Measurements from ENCODE around the gene F2.

F2 gene

DNA sequence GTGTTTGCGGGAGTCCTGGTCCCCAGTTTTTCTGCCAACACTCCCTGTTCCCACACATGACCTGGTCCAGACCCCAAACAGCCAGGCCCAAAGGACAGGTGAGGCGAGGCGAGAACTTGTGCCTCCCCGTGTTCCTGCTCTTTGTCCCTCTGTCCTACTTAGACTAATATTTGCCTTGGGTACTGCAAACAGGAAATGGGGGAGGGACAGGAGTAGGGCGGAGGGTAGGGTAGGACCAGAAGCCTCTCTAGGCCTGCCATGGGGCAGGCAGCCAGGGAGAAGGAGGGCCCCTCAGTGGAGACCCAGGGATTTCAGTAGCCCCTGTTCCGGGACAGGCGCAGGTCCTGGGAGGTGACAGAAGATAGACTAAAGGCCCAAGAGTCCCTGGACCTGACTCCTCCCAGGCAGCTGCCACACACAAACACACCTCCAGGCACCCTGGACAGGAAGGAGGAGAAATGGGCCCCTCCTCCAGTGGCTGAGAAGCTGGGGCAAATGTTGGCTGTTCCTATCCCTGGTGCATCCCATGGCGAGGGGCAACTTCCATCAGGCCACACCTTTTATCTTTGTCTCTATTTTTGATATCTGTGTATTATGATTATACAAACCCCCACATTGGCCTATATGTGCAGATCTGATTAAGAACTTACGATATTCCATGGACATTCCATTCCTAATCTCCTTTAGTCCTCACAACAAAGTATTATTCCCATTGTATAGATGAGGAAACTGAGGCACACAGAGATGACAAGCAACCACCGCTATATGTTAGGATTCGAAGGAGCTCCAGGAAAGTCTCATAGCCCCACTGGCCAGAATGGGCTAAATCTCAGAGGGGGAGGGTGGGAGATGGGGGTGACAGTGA lies 626 bp upstream of the F2 start:
- no peak for FAIRE-seq

DNA sequence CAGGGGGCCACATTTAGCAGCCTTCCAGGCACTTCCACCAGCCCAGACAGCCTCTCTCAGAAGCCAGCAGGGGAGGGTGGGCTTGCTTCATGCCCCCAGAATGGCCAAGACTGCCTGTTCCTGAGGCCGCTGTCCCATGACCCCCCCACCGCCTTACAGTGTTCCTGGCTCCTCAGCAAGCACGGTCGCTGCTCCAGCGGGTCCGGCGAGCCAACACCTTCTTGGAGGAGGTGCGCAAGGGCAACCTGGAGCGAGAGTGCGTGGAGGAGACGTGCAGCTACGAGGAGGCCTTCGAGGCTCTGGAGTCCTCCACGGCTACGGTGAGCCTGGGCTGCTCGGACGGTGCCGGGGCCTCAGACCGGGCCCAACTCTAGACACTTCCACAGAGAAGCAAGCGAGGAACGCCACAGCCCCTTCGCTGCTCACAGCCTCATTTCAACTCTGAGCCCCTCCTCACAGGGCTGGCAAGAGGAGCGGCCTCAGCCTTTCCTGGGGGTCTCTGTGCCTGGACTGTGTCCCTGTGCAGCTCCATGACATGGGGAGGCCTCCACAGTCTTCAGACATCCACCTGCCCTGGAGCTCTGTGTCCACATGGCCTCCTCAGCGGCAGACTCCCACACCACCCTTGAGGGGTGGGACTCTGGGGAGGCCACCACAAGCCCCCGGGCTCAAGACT lies 668 bp downstream of the F2 start:
- FAIRE-seq = no peak

DNA sequence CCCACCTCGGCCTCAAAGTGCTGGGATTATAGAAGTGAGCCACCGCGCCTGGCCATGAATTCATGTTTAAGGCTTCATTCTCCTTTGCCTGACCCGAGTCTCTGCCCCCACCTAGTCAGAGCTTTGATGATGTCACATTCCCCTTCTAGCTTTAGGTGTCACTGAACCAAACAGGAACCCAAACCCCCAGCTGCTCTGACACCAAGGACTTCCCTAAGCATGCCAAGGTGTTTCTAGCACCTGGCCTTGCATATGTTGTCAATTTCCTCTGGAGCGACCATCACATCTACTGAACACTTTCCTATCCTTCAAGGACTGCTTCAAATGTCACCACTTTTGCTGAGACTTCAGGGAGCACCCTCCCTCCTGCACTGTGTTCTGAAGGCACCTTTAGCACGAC lies 2.3 kb downstream of the F2 start:
- no peak for FAIRE-seq

DNA sequence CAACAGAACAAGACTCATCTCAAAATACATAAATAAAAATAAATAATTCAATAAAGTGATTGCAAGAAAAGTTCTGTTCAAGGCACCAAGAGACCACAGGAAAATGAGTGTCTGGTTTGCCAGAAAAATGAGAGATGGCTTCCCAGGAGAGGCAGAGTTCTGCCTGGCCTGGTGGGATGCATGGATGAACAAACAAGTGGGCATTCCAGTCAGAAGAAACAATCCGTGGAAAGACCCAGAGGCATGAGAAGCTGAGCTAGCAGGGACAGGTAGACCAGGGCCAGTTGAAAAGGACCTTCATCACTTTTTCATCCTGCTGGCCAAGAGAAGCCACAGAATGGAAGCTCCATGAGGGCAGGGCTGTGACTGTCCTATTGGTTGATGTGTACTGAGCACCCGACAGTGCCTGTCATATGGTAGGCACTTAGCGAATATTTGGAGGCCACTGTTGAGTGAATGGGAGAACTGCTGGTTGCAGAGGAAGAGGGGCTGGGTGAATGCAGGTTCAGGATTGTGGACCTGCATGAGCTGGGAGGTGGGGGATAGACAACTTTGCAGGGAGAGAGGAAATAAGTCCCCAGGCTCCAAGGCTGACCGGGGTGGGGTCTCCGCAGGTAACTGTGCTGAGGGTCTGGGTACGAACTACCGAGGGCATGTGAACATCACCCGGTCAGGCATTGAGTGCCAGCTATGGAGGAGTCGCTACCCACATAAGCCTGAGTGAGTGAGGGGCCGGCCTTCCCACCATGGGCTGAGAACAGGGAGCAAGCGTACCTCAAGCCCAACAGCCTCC lies 3.7 kb downstream of the F2 start:
- no peak for FAIRE-seq

DNA sequence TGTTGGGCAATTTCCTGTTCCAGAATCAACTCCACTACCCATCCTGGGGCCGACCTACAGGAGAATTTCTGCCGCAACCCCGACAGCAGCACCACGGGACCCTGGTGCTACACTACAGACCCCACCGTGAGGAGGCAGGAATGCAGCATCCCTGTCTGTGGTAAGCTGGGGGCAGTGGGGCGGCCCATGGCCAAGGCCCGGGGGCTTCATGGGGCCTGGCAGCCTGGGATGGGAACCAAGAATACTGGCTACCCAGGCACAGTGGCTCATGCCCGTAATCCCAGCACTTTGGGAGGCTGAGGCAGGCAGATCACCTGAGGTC lies 4.3 kb downstream of the F2 start:
- no peak for FAIRE-seq

DNA sequence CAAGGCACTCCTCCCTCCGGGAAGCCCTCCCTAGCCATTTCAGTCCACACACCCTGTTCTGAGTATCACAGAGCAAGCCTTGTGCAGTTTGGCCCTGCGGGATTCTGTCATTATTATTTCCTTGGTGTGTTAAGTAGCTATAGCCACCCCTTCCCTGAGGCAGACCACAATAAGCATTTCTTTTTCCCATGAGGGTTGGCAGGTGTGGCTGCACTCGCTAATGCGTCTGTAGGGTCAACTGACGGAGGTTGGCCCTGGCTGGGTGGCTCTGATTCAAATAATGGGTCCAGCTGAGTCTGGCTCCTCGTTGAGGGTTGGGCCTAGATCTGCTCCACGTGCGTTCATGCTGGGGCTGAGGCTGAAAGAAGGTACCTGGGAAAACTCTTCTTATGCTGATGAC lies 5.1 kb downstream of the F2 start:
- no peak for FAIRE-seq

DNA sequence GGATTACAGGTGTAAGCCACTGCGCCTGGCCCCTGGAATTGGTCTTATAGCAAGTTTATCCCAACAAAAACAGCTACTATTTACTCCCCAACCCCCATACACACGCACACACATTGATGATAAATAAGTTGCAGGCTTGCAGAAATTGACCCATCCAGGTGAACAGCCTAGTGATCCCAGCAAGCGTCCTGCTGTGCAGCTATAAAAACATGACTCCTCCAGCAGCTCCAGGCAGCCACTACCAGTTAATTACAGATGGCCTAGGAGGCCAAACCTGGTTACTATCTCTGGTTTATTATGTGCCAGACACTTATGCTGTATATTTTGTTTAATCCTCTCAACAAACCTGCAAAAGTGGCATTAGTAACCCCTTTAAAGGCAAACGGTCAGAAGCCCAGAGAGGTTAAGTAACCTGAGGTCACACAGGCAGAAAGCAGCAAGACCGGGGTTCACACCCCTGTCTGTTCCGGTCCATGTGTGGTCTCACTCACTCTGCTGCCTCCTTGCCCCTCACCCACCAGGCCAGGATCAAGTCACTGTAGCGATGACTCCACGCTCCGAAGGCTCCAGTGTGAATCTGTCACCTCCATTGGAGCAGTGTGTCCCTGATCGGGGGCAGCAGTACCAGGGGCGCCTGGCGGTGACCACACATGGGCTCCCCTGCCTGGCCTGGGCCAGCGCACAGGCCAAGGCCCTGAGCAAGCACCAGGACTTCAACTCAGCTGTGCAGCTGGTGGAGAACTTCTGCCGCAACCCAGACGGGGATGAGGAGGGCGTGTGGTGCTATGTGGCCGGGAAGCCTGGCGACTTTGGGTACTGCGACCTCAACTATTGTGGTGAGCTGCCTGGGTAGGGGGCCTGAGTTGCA lies 6.6 kb downstream of the F2 start:
- no peak for FAIRE-seq

DNA sequence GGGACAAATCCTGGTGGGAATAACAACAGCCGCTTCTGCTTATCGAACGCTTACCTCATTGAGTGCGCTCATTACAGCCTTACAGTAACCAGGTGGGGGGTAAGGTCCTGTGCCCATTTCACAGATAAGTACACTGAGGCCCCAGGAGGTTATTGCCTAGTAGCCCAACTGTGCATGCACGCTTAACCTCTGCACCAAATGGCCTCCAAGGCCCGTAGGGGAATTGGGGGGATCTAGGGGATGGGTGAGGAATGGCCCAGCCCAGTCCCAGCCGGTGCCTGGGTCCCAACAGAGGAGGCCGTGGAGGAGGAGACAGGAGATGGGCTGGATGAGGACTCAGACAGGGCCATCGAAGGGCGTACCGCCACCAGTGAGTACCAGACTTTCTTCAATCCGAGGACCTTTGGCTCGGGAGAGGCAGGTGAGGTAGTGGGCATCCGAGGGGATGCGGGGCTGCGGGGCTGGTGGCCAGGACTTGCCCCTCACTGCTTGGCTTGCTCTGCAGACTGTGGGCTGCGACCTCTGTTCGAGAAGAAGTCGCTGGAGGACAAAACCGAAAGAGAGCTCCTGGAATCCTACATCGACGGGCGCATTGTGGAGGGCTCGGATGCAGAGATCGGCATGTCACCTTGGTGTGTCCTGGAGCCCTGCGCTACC lies 7.3 kb downstream of the F2 start:
- no peak for FAIRE-seq

DNA sequence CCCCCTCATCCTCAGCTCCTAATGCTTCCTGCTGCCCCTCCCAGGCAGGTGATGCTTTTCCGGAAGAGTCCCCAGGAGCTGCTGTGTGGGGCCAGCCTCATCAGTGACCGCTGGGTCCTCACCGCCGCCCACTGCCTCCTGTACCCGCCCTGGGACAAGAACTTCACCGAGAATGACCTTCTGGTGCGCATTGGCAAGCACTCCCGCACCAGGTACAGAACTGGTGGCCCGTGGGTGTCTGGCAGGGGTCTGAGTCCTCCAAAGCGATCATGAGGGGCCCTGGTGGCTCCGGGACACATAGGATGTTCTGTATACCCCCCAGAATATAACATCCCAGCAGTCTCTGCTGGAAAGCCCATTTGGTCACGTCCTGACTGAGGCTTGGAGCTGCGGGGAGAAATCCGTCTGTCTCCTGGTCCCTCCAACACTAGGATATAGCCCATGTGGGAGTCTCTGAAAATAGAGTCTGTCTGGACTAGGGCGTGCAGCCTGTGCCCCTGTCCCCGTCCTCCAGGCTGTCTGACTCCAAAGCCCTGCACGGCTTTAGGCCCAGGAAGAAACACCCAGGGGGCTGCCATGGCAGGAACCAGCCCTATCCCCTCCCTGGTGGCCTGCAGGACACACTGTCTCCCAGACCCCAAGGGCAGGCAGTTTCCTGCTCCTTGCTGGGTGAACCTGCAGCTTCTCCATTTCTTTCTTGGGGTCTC lies 9.1 kb downstream of the F2 start:
- no peak for FAIRE-seq

DNA sequence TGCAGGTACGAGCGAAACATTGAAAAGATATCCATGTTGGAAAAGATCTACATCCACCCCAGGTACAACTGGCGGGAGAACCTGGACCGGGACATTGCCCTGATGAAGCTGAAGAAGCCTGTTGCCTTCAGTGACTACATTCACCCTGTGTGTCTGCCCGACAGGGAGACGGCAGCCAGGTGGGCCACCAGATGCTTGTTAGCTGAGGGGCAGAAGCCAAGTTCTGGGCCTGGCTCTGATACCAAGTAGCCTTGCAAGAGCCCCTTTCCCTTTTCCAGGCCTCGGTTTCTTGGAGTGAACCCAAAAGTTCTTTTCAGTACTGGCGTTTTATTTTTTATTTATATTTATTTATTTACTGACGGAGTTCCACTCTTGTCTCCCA lies 9.6 kb downstream of the F2 start:
- FAIRE-seq = no peak

DNA sequence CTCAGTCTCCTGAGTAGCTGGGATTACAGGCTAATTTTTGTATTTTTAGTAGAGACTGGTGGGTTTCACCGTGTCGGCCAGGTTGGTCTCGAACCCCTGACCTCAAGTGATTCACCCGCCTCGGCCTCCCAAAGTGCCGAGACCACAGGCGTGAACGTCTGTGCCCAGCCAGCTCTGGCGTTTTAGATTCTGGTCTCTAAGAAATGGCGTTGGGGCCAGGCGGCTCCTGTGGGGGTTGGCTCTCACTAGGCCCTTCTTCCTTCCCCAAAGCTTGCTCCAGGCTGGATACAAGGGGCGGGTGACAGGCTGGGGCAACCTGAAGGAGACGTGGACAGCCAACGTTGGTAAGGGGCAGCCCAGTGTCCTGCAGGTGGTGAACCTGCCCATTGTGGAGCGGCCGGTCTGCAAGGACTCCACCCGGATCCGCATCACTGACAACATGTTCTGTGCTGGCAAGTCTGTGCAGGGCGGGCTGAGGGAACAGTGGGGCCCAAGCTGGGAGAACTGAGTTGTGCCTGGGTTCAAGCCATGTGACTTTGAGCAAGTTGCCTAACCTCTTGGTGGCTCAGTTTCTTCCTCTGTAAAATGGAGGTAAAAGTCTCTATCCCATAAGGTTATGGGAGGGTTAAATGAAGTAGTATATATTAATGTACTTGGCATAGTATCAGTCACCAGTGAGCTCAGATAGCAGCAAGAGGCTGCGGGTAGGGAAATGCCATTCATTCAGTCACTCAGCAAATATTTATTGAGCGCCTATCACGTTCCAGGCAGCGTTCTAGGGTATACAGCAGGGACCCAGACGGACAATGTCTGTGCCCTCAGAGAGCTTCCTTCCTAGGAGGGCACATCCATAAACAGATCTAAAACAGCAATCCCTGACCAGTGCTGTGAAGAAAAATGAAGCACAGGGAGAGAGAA lies 10.4 kb downstream of the F2 start:
- FAIRE-seq = no peak

DNA sequence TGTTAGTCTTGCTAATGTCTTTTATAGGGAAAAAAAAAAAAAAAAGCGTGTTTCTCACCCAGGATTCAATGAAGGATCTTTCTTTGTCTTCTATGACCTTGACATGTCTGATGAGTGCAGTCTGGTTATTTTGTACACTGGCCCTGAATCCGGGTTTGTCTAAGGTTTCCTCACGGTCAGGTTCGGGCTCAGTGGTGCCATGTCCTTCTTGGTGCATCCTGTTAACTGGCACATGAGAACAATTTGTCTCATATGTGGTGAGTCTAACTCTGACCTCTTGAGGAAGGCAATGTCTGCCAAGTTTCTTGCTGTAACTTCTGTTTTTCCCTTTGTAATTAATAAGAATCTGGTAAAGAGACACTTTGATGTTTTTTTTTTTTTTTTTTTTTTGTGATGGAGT lies 12.5 kb downstream of the F2 start:
- FAIRE-seq = no peak

DNA sequence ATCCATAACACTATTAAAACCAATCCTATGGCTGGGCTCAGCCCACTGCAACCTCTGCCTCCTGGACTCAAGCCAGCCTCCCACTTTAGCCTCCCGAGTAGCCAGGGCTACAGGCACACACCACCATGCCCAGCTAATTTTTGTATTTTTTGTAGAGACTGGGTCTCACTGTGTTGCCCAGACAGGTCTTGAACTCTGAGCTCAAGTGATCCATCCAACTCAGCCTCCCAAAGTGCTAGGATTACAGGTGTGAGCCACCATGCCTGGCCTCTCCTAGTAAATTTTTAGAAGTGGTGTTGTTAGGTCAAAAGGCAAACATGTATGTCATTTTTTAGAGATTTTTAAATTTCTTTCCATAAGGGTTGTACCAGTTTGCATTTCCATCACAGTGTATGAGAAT lies 14.2 kb downstream of the F2 start:
- no peak for FAIRE-seq

DNA sequence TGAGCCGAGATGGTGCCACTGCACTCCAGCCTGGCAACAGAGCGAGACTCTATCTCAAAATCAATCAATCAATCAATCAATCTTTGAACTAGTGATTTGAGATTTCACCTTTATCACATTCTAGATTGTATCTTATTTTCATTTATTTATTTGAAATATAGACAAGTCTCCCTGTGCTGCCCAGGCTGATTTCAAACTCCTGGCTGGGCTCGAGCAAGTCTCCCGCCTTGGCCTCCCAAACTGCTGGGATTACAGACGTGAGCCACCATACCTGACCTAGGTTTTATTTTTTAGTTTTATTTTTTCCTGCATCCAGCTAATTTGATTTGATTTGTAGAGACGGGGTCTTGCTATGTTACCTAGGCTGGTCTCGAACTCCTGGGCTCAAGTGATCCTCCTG lies 17.1 kb downstream of the F2 start:
- FAIRE-seq = no peak

DNA sequence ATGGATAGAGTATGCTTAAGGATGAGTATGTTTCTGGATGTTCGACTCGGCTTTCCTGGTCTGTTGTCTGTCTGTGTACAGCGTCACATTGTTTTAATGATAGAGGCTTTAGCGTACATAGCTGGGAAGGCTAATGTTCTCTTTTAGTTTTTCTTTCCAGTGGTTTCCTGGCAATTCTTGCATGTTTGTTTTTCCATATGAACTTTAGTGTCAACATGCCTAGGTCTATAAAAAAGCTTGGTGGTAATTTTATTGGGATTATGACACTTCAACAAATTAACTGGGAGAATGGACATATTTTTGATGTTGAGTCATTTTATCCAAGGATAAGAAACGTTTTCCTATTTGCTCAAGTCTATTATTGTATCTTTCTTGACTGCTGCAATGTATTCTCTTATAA lies 17.6 kb downstream of the F2 start:
- FAIRE-seq = no peak

DNA sequence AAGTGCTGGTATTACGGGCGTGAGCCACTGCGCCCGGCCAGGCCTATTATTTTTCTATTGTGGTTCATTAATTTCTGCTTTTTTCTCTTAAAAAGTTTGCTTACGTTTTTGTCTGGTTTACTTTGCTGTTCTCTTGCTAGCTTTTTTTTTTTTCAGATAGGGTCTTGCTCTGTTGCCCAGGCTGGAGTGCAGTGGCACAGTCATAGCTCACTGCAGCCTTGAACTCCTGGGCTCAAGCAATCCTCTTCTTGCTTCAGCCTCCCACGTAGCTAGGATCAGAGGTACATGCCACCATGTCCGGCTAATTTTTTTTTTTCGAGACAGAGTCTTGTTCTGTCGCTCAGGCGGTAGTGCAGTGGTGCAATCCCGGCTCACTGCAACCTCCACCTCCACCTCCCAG lies 18.7 kb downstream of the F2 start:
- FAIRE-seq = no peak

DNA sequence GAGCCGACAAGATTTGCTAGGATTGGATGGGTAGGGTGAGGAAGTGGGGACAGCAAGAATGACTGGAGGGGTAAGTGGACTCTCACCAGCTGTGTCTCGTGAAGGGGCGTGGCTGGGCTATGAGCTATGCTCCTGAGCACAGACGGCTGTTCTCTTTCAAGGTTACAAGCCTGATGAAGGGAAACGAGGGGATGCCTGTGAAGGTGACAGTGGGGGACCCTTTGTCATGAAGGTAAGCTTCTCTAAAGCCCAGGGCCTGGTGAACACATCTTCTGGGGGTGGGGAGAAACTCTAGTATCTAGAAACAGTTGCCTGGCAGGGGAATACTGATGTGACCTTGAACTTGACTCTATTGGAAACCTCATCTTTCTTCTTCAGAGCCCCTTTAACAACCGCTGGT lies 19.9 kb downstream of the F2 start:
- no peak for FAIRE-seq

DNA sequence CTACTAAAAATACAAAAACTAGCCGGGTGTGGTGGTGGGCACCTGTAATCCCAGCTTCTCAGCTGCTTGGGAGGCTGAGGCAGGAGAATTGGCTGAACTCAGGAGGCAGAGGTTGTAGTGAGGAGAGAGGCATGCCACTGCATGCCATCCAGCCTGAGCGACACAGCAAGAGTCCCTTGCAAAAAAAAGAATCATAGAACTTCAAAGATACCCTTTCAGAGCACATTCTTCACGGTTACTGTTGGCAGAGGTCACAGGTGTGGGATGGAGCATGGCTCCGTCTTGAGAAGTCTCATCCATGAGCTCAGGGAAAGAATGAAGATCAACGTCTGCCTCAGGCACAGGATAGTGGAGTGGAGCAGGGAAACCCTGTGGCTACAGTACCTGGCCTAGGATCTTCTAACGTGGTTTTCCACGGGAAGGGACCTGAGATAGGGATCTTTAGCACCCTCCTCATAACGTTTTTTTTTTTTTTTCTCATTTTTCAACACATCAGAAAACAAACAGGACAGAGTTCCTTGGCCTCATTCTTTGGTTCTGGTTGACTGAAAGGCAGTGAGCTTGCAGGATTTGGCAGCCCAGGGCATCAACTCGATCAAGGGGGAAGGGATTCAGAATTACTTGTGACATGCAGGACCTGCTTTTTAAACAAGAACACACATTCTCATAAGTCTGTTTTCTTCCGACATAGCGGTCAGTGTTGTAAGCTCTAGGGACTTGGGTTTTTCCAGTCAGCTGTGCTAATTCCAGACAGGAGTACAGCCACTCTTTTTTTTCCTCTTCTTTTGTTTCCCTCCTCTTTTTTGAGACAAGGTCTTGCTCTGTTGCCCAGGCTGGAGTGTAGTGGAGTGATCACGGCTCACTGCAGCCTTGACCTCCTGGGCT lies 22.8 kb downstream of the F2 start:
- FAIRE-seq = no peak

DNA sequence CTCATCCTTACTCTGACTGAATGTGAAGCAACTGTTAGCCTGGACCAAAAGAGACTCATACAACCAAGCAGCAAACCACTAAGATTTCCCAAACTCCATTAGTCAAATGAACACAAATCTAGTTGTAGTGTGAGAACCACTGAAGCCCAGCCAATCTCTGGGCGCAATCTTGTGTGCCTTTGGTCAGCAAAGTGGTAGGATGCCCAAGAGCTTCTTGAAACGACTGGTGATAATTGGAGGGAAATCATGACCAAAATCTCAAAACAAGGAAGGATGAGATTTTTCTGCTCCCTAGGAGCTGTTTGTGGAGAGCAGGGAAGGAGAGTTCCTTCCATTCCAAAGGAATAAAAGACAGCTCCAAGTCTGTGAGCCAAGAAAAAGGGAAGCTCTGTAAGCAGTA lies 24.0 kb downstream of the F2 start:
- FAIRE-seq = no peak
